HFFc6 (cell line): ENCODE results near the gene CDKN2D. TPM values are rescaled to one million over a fixed set of nuclear protein-coding genes. Genes with fewer than 3 reads are reported as not detected.

Experiments
- microRNA-seq: library from miRNA; unstranded; fragments of <30 nt; microRNA quantifications from one replicate; pipeline ENCODE4, GENCODE V29; 2019
- total RNA-seq, 6 experiments: library from RNA; stranded (reverse); fragmentation: NEBNext Ultra II Directional; extraction: Animal tissue kit (Norgen Biotek cat#: 25700); gene quantifications; 2 replicates in 1 of 6; 3 replicates in 5 of 6; pipeline ENCODE4 v1.2.3, GENCODE V29; 2021

Gene CDKN2D
- total RNA-seq, 6 experiments from 2014 or later: 8.0 to 14.7 (median 13.2) TPM

Small RNAs within 50 kb of the gene (microRNA-seq; reads per million reads assigned to microRNA genes)
- gene MIR1238: not detected

Other genes with a start within 250 kb of the CDKN2D start
- gene RAVER1, start 235.4 kb downstream of the CDKN2D start, total RNA-seq: 10 to 100 TPM; 52.1 to 58.3 (median 55.6) TPM
- 10 to 100 TPM; 14.7 to 17.7 (median 16.8) TPM for gene ICAM3, start 229.4 kb downstream of the CDKN2D start, total RNA-seq
- 10 to 100 TPM; 67.9 to 82.3 (median 78.5) TPM for gene TYK2, start 188.4 kb downstream of the CDKN2D start, total RNA-seq
- gene CDC37, start 165.4 kb downstream of the CDKN2D start, total RNA-seq: 100 to 1,000 TPM; 222 to 280 (median 250) TPM
- 10 to 100 TPM; 10.1 to 18.9 (median 10.8) TPM for gene PDE4A, start 148.4 kb downstream of the CDKN2D start, total RNA-seq
- 10 to 100 TPM; 58.9 to 77.1 (median 67.2) TPM for gene KEAP1, start 65.6 kb downstream of the CDKN2D start, total RNA-seq
- gene S1PR5, start 51.5 kb downstream of the CDKN2D start, total RNA-seq: 1 to 10 TPM; 1.9 to 2.6 (median 2.4) TPM
- gene ATG4D, start 25.1 kb downstream of the CDKN2D start, total RNA-seq: 10 to 100 TPM; 19.4 to 24.5 (median 22.5) TPM
- gene KRI1, start 3.0 kb downstream of the CDKN2D start, total RNA-seq: 10 to 100 TPM; 12.8 to 20.2 (median 17.5) TPM
- gene AP1M2, start 18.3 kb upstream of the CDKN2D start, total RNA-seq: 1 to 10 TPM in 1 of 6 experiments, under 1 TPM in 2, not detected in 3; 0.12 to 1.3 (median 0.59) TPM
- gene SLC44A2, start 56.6 kb upstream of the CDKN2D start, total RNA-seq: 100 to 1,000 TPM; 156 to 190 (median 166) TPM
- gene ILF3, start 85.4 kb upstream of the CDKN2D start, total RNA-seq: 100 to 1,000 TPM; 227 to 298 (median 277) TPM
- 10 to 100 TPM; 28.6 to 36.8 (median 35.0) TPM for gene QTRT1, start 132.5 kb upstream of the CDKN2D start, total RNA-seq
- gene DNM2, start 149.1 kb upstream of the CDKN2D start, total RNA-seq: 100 to 1,000 TPM in 1 of 6 experiments, 10 to 100 TPM in 5; 91.5 to 122 (median 99.5) TPM